Eye (tissue), 1 donor: ENCODE measurements around the gene CTIF.
A peak's percentile ranks its signal among the peaks of the same experiment; 100 is the strongest.
"Not testable (repeated sequence)": the region's sequence is repeated elsewhere in the genome, so short reads cannot be mapped to it uniquely, and the experiment has no call there.

Source experiments
- DNase-seq: peaks from one replicate; pipeline ENCODE4 v3.0.0-alpha.2; 2015

The CTIF gene

GRCh38 chr18:48860269-48861180, 321.7 kb downstream of the CTIF start:
- DNase-seq = peak; percentile 94

GRCh38 chr18:48861181-48861708, 322.4 kb downstream of the CTIF start:
- DNase-seq = peak; percentile 75

GRCh38 chr18:48862132-48862531, 323.3 kb downstream of the CTIF start:
- DNase-seq = peak; percentile 71

GRCh38 chr18:48862678-48863270, 323.9 kb downstream of the CTIF start:
- peak; percentile 7 for DNase-seq

GRCh38 chr18:48863432-48864065, 324.7 kb downstream of the CTIF start:
- DNase-seq = peak; percentile 2

- DNase-seq = peak; percentile 2
These were observed 326.0 kb downstream of the CTIF start for GRCh38 chr18:48864876-48865275.

GRCh38 chr18:48866028-48866733, 327.4 kb downstream of the CTIF start:
- peak; percentile 48 for DNase-seq

GRCh38 chr18:48866856-48867255, 328.0 kb downstream of the CTIF start:
- DNase-seq = peak; percentile 0

GRCh38 chr18:48867978-48868377, 329.1 kb downstream of the CTIF start:
- DNase-seq = peak; percentile 0

GRCh38 chr18:48868468-48869466, 329.9 kb downstream of the CTIF start:
- peak; percentile 36 for DNase-seq

- DNase-seq = no peak
These were observed 330.8 kb downstream of the CTIF start for GRCh38 chr18:48869591-48869990.

- DNase-seq = not testable (repeated sequence)
These were observed 332.1 kb downstream of the CTIF start for GRCh38 chr18:48870926-48871325.

GRCh38 chr18:48871391-48872166, 332.7 kb downstream of the CTIF start:
- DNase-seq = no peak

GRCh38 chr18:48872234-48873145, 333.7 kb downstream of the CTIF start:
- no peak for DNase-seq

GRCh38 chr18:48874233-48874632, 335.4 kb downstream of the CTIF start:
- no peak for DNase-seq

- no peak for DNase-seq
These were observed 335.9 kb downstream of the CTIF start for GRCh38 chr18:48874701-48875162.

- peak; percentile 67 for DNase-seq
These were observed 336.6 kb downstream of the CTIF start for GRCh38 chr18:48875314-48875941.

GRCh38 chr18:48875942-48876511, 337.2 kb downstream of the CTIF start:
- DNase-seq = peak; percentile 58

- no peak for DNase-seq
These were observed 337.8 kb downstream of the CTIF start for GRCh38 chr18:48876590-48876989.
